ENCODE data around the gene FBN3. TPM values are rescaled to one million over a fixed set of nuclear protein-coding genes. Genes with fewer than 3 reads are reported as not detected.
"Not testable (repeated sequence)": the region's sequence is repeated elsewhere in the genome, so short reads cannot be mapped to it uniquely, and the experiment has no call there.

FBN3 gene
- total and polyA plus RNA-seq, 2 experiments from 2014 or later: 5.6 to 15.1 TPM

- H3K27me3 ChIP-seq: no peaks in the 10 kb centered on the region
- no peak for TF ChIP-seq CTCF (IDR thresholded peaks at IDR 0.05; ENCODE audit: low read depth, low read length)
- H3K36me3 ChIP-seq: no peaks in the 10 kb centered on the region
- H3K4me3 ChIP-seq: no peak overlapping the region
- H3K27ac ChIP-seq: no peak overlapping the region
- no peaks in the 10 kb centered on the region for H3K9me3 ChIP-seq (ENCODE audit: low read depth)
- DNase-seq (ENCODE audit: low read depth in 1 of 2, low spot score in 1 of 2): no peak
- peaks cover 3% of the 10 kb centered on the region for H3K4me1 ChIP-seq (ENCODE audit: low read depth)
These were observed 40.6 kb downstream of the FBN3 start for GRCh38 chr19:8108560-8109445.

GRCh38 chr19:8107301-8107903 is 42.0 kb downstream of the FBN3 start:
- H3K27ac ChIP-seq: no peak overlapping the region
- no peak overlapping the region for H3K4me3 ChIP-seq
- no peaks in the 10 kb centered on the region for H3K9me3 ChIP-seq (ENCODE audit: low read depth)
- TF ChIP-seq CTCF (IDR thresholded peaks at IDR 0.05; ENCODE audit: low read depth, low read length): no peak
- peaks cover 3% of the 10 kb centered on the region for H3K4me1 ChIP-seq (ENCODE audit: low read depth)
- DNase-seq (ENCODE audit: low read depth in 1 of 2, low spot score in 1 of 2): no peak
- H3K27me3 ChIP-seq: no peaks in the 10 kb centered on the region
- no peaks in the 10 kb centered on the region for H3K36me3 ChIP-seq

GRCh38 chr19:8105471-8105870 is 43.9 kb downstream of the FBN3 start:
- no peak for TF ChIP-seq CTCF (IDR thresholded peaks at IDR 0.05; ENCODE audit: low read depth, low read length)

GRCh38 chr19:8101910-8102309 is 47.5 kb downstream of the FBN3 start:
- H3K9me3 ChIP-seq (ENCODE audit: low read depth); H3K27ac ChIP-seq; H3K36me3 ChIP-seq; H3K4me3 ChIP-seq; H3K4me1 ChIP-seq (ENCODE audit: low read depth); DNase-seq (ENCODE audit: low read depth in 1 of 2, low spot score in 1 of 2); H3K27me3 ChIP-seq: not testable (repeated sequence)

More at GRCh38 chr19:8105471-8105870, 43.9 kb downstream of the FBN3 start:
- Histone ChIP-seq H3K9me3 (ENCODE audit: low read depth) (no peaks in the 10 kb centered on the region), H3K4me1 (ENCODE audit: low read depth) (peaks cover 3% of the 10 kb centered on the region), H3K27me3 (no peaks in the 10 kb centered on the region), H3K4me3 (no peak overlapping the region), H3K27ac (peak overlapping the region; percentile 0), H3K36me3 (no peaks in the 10 kb centered on the region)
- DNase-seq (ENCODE audit: low read depth in 1 of 2, low spot score in 1 of 2): no peak

- no peak for TF ChIP-seq CTCF (IDR thresholded peaks at IDR 0.05; ENCODE audit: low read depth, low read length)
- Histone ChIP-seq H3K36me3 (no peaks in the 10 kb centered on the region), H3K27me3 (no peaks in the 10 kb centered on the region), H3K27ac (no peak overlapping the region), H3K4me3 (no peak overlapping the region), H3K4me1 (ENCODE audit: low read depth) (peaks cover 3% of the 10 kb centered on the region), H3K9me3 (ENCODE audit: low read depth) (no peaks in the 10 kb centered on the region)
- DNase-seq (ENCODE audit: low read depth in 1 of 2, low spot score in 1 of 2): no peak
These were observed 48.1 kb downstream of the FBN3 start for GRCh38 chr19:8101311-8101710.

Measured in cardiac muscle cell (in vitro differentiated cells and primary cell).